ENCODE results near the gene LYSMD3. TPM values are rescaled to one million over a fixed set of nuclear protein-coding genes. Genes with fewer than 3 reads are reported as not detected.

LYSMD3 gene
- total and polyA plus RNA-seq, 8 donors = 3.9 to 27.0 (median 7.8) TPM

GRCh38 chr5:90557391-90557790 is 28.0 kb upstream of the LYSMD3 start:
- DNase-seq = peak in 1 of 2 donors; percentile 3
- Histone ChIP-seq H3K4me3 (peak overlapping the region in 1 of 4 donors; percentile 47), H3K36me3 (no peaks in the 10 kb centered on the region), H3K9me3 (no peaks in the 10 kb centered on the region), H3K27me3 (peaks cover 0 to 77% (median 47%) of the 10 kb centered on the region in 3 donors), H3K27ac (no peak overlapping the region), H3K4me1 (peaks cover 8 to 17% (median 16%) of the 10 kb centered on the region in 4 donors)
- intact Hi-C loops (cut with DNase I; ENCODE audit: low total_unique reads) = no loop called here
- 9 to 19% (median 16%) methylated on average over 9 of the region's 9 CpGs for WGBS, 5 donors
- TF ChIP-seq EP300 (IDR thresholded peaks at IDR 0.05) (no peak), POLR2A (IDR thresholded peaks at IDR 0.05) (no peak), POLR2AphosphoS5 (IDR thresholded peaks at IDR 0.05) (no peak), CTCF (IDR thresholded peaks at IDR 0.05) (no peak)

- DNase-seq = no peak
- no peaks in the 10 kb centered on the region for H3K36me3 ChIP-seq
- H3K9me3 ChIP-seq = no peaks in the 10 kb centered on the region
- H3K27me3 ChIP-seq = peaks cover 0 to 66% (median 46%) of the 10 kb centered on the region in 3 donors
- peaks cover 8 to 17% (median 16%) of the 10 kb centered on the region in 4 donors for H3K4me1 ChIP-seq
- TF ChIP-seq EP300 (IDR thresholded peaks at IDR 0.05) = no peak
- TF ChIP-seq CTCF (IDR thresholded peaks at IDR 0.05) = no peak
- TF ChIP-seq POLR2AphosphoS5 (IDR thresholded peaks at IDR 0.05) = no peak
- TF ChIP-seq POLR2A (IDR thresholded peaks at IDR 0.05) = no peak
- H3K4me3 ChIP-seq = no peak overlapping the region
- no peak overlapping the region for H3K27ac ChIP-seq
- intact Hi-C loops (cut with DNase I; ENCODE audit: low total_unique reads) = no loop called here
Observed at GRCh38 chr5:90555666-90556065, 26.3 kb upstream of the LYSMD3 start.

- Histone ChIP-seq H3K4me1 (peaks cover 8 to 17% (median 16%) of the 10 kb centered on the region in 4 donors), H3K27ac (no peak overlapping the region), H3K9me3 (no peaks in the 10 kb centered on the region), H3K4me3 (no peak overlapping the region), H3K27me3 (peaks cover 0 to 60% (median 39%) of the 10 kb centered on the region in 3 donors), H3K36me3 (no peaks in the 10 kb centered on the region)
- intact Hi-C loops (cut with DNase I; ENCODE audit: low total_unique reads) = no loop called here
- no peak for TF ChIP-seq POLR2AphosphoS5 (IDR thresholded peaks at IDR 0.05)
- no peak for TF ChIP-seq CTCF (IDR thresholded peaks at IDR 0.05)
- TF ChIP-seq POLR2A (IDR thresholded peaks at IDR 0.05) = no peak
- no peak for TF ChIP-seq EP300 (IDR thresholded peaks at IDR 0.05)
- 77 to 84% (median 82%) methylated on average over 4 of the region's 4 CpGs for WGBS, 5 donors
- no peak for DNase-seq
Observed at GRCh38 chr5:90554358-90555006, 25.1 kb upstream of the LYSMD3 start.

DNA sequence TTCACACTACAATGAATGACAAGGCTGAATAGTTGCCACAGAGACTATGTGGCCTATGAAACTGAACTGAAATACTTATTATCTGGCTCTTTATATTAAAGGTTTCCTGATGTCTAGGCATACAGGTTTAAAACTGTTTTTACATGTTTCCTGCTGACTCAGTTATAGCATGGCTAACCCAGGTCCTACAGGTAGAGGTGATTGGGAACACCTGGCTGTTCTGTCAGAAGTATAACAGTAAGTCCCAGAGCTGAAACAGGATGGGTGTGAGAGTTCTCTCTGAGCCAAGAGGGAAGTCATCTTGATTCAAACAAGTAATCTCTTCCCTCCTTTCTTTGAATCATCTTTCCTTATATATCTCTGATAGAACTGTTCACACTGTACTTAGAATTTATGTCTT is 24.3 kb upstream of the LYSMD3 start:
- H3K36me3 ChIP-seq = no peaks in the 10 kb centered on the region
- DNase-seq = no peak
- H3K4me3 ChIP-seq = no peak overlapping the region
- intact Hi-C loops (cut with DNase I; ENCODE audit: low total_unique reads) = no loop called here
- H3K4me1 ChIP-seq = peaks cover 4 to 12% (median 11%) of the 10 kb centered on the region in 4 donors
- H3K27ac ChIP-seq = no peak overlapping the region
- H3K27me3 ChIP-seq = peaks cover 0 to 52% (median 32%) of the 10 kb centered on the region in 3 donors
- TF ChIP-seq POLR2AphosphoS5 (IDR thresholded peaks at IDR 0.05) (no peak), POLR2A (IDR thresholded peaks at IDR 0.05) (no peak), CTCF (IDR thresholded peaks at IDR 0.05) (no peak), EP300 (IDR thresholded peaks at IDR 0.05) (no peak)
- no peaks in the 10 kb centered on the region for H3K9me3 ChIP-seq

Data from stomach (tissue), 9 donors.